ENCODE data around the gene LMF1. TPM values are rescaled to one million over a fixed set of nuclear protein-coding genes. Genes with fewer than 3 reads are reported as not detected.
"Not testable (repeated sequence)": the region's sequence is repeated elsewhere in the genome, so short reads cannot be mapped to it uniquely, and the experiment has no call there.

The LMF1 gene
- polyA plus RNA-seq, 12 donors, result 8.5 to 16.9 (median 11.0) TPM; not detected in 1

DNA sequence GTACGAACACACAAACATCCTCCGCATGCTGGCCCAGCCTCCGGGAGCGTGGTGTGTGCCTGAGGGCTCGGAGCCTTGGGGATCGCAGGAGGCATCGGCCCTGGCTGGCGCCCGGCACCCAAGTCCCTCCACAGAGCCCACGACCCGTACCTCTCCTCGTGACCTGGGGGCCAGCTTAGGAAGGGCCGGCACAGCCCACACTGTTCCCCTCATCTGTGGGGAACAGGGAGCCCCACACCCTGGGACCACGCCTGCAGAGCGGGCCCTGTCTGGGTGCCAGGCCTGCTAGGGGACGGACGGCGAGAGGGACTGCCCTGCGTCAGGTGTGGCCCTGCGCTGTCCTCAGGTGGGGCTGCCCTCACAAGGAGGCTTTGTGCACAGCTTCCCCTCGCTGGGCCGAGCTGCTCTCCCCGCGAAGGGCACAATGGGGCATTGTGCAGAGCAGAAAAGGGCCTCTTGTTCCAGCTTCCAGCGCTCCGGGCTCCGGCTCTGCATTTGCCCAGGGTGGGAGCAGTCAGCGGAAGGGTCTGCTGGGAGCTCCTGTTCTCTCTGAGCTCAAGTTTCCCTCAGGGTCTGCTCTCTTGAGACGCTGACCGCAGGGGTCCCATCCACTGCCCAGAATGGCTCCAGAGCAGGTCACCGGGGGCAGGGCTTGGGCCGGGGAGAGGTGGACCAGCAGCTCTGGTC is 1.7 kb upstream of the LMF1 start:
- no peak for DNase-seq

DNA sequence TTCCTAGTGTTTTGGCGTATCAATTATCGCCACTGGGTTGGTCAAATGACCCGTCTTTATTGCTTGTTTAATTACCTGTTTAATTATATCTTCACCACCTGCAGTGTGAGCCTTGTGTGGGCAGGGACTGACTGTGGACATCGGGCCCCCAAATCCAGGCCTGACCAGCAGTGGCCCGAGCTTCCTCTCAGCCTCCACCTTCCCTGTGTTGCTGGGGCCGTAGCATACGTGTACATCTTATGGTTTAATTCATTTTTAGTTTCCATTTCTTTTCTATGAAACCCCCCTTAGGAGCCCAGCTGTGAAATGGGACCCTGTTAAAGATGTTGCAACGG is 1.2 kb upstream of the LMF1 start:
- DNase-seq, result no peak

DNA sequence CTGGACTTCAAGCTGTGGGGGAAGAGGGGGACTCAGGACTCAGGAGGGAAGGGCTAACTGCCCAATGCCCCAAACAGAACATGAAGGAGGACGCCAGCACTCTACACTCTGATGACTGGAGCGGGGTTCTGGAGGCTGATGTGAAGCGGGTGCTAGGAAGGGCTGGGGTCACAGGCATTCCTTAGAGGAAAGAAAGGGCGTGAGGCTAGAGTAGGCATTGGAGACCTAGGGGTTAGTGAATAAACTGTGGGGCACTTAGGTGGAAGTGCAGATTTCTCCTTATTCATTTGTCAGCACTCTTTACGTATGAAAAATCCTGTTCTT is 760 bp upstream of the LMF1 start:
- no peak for DNase-seq

DNA sequence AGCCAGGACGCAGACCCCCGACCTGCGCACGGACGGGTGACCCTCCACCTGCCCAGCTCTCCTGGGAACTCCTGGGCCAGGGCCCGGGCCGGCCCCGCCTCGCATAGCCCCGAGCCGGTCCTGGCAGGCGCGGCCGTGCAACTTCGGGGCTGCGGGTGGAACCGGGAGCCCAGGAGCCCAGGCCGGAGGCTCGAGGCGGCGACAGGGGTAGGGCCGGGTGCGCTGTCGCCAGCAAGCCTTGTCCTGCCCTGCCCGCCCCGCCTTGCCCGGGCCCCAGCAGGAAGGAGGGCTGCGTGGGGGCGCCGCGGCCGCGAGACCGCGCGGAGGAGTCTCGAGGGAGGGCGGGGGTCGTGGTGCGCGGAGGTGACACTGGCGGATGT is 408 bp downstream of the LMF1 start:
- no peak for DNase-seq

DNA sequence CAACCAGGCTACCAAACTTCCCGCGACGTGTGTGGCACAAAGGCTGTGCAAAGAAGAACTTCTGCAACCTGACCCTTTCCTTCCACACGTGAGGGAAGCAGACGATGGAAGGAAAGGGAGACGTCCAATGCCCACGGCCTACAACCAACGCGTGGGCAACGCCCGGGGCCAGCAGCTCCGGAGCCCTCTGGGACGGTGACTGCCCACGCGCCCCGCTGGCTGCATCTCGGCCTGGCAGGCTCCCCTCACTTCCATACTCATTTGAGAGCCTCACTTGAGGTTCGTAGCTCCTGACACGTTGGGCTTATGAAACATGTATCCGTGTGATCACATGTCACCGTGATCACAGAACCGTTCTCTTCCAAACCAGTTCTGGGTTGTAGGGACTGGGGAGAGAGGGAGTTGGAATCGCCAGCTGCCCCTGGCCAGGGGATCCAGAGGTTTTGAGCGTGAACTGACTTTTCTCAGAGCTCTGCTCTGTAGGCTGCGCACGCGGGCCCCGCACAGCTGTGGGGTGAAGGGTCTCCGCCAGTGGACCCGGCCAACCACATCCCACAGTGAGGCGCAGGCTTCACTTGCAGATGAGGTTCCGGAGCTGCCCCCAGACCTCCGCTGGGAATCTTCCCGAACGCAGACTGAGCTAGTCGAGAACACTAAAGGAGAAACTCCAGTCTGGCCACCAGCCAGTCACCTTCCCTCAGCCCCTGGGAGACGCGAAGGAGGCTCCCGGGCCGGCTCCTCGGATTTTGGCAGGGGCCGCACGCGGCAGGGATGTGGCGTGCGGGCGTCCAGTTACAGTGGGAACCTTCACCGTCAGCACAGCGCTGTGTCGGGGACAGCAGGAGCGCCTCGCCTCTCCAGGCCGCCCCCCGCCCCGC is 1.0 kb downstream of the LMF1 start:
- peak; percentile 52 for DNase-seq

DNA sequence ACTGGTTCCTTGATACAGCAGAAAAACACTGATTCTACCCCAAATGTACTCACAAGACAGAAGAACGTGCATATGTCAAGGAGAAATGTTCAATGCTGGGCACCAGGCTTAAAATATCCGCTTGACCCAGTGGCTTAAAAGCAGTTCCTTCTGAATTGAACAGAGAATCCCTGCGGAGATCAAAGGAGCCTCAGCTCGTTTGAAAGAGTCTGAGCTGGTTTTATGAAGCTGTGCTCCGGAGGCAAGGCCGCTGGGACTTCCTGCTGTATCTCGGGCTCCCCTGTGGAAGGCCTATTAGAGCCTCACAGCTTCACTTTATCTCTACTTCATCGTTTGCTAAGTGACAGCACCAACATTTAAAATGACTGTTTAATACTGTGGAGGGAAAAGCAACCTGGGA is 2.2 kb downstream of the LMF1 start:
- no peak for DNase-seq

DNA sequence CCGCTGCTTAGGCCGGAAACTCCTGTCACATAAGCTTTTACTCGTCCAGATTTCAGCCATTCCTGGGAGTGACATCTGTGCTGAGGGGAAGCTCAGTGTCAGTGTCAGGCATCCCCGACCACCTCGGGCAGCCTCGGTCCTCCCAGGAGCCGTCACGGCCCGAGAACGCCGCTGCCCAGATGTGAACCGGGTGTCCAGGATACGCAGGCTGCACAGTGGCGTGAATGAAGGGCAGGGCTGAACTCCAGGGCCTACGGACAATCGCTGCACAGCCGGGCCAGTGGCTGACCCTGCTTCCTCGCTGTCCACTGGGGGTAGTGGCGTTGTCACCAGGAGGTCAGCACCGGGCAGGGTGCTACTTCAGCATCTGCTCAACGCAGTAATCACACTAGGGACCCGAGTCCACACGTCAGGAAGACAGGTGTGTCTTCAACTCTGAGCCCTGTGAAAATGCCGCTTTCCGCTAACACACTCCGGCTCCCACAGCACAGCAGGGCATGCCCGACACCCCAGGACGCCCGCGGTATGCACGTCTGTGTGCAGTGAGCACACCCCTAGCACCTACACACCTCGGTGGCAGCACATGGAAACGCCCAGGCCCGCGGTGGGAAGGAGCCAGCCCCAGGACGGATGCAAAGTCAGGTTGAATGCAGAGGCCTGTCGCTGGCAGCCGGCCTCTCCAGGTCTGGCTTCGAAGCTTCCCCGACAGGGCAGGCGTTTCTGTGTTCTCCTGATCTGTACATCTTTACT is 3.1 kb downstream of the LMF1 start:
- DNase-seq, result no peak

DNA sequence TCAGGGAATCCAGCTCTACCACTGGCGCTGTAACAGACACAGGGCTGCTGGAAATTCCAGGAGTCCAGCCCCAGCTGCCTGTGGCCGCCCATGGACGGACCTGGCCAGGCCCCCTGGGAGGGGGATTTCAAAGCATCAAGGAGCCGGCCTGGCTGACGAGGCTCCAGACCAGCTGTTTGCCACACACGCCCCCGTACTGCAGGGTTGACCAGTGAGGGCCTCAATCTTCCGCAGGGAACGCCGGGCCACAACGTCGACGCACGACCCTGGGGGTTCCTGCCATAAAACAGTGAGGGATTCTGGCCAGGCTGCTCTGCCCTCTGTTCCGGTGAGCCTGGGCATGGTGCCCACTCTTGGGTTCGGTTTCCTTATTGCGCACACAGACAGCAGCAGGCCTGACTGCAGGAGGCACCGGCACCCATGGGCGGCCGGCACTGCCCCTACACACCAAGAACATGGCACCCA is 3.7 kb downstream of the LMF1 start:
- DNase-seq, result no peak

DNA sequence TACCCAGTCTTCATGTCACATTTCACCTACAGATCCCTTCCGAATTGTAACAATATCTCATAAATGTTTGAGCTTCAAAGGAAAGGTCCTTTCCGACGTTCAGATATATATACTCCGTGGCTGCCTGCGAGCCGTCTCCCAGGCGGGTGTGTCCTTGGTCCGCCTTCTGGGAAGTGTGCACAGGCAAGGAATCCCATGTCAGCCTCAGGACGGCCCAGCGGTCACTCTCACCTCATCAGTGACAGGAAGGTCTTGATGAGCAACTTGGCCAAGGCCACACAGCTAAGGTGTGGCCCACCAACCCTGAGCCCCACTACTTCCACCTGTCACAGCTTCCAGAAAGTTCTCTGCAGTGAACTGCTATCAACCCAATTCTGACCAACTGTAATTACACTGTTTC is 4.3 kb downstream of the LMF1 start:
- no peak for DNase-seq

DNA sequence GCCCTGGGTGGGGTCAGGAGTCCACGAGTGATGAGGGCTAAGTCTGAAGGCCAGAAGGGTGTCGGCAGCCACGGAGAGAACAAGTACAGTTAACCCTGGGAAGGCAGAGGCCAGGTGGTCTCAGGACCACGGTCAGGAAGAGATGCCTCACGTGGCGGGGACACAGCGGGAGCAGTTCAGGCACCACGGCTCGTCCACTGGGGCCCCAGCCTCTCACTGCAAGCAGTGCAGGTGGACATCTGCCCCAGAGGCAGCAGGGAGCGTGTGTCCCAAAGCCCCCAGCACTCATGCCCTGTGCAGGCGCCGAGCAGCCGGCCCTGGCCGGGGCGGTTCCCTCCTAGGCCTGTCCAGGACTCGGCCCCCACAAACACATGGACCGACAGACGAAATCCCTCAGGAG is 4.7 kb downstream of the LMF1 start:
- no peak for DNase-seq

DNA sequence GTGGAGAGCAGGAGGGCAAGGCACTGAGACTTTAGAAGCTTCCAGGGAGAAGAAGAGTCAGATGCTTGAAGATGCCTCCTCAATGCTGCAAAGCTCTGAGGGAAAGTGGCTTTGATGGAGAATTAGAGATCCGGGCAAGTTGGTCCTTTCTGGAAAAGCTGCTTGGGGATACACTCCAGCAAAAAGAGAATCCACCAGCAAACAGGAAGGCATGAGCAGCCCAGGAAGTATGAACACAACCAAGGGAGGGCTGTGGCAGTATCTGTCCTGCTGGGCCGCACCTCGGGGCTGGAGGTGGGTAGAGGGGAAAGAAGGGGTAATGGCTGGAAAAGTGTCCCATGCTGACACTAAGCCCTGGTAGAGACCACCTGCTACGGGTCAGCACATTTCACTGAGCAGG is 5.3 kb downstream of the LMF1 start:
- no peak for DNase-seq

DNA sequence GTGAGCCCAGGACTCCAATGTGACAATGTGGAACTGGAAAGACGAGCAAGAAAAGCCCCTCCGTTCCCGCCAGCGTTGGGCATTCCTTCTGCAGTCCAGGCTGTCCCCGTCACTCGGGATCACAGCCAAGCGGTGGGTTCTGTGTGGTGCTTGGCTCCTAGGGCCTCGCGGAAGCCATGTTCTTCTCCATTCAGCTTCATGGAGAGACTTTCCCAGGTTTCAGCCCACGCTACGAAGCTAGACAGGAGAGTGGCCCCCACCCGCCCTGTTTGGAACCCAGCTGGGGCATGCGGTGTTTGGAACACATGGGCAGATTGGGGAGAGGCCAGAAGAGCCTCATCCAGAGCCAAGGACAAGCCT is 5.8 kb downstream of the LMF1 start:
- no peak for DNase-seq

DNA sequence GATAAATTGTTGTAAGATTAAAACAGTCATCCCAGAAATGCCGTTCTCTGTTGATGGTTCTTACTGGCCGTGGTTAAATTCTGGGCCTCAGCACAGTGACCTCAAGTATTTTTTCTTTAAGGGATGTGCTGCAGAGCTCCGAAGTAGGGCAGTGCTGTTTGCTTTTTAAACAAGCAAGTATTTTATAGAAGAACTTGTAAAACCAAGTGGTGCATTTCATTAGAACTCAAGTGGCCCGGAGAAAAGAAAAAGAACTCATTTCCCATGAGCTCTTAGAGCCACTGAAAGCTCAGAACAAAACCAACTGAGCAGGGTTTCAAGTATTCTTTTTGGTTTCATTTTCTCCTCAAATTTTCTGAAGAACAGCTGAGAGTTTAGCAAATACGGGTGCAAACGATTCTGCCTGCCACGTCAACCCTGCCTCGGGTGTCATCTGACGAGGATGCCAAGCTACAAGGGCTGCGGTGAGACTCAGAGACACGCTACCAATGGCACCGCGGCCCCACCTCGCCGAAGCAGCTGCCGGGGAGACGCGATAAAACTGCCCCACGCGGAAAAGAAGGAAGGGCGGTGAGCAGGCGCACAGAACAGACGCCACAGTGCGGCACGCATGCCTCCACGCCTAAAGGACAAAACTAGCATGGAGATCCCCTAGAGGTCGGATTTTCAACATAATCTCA is 6.3 kb downstream of the LMF1 start:
- no peak for DNase-seq

DNA sequence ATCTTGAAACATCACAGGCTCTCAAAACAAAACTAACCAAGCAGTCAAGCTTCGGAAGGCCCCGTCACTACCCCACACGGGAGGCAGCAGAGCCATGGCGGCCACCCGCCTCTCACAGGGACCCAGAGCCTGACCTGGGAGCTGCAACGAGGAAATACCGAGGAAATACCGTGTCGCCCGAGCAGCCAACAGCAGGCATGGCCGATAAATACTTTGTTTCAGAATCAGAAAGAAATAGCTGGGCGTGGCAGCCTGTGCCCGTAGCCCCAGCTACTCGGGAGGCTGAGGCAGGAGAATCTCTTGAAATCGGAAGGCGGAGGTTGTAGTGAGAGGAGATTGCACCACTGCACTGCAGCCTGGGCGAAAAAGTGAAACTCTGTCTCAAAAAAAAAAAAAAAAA is 6.9 kb downstream of the LMF1 start:
- no peak for DNase-seq

DNA sequence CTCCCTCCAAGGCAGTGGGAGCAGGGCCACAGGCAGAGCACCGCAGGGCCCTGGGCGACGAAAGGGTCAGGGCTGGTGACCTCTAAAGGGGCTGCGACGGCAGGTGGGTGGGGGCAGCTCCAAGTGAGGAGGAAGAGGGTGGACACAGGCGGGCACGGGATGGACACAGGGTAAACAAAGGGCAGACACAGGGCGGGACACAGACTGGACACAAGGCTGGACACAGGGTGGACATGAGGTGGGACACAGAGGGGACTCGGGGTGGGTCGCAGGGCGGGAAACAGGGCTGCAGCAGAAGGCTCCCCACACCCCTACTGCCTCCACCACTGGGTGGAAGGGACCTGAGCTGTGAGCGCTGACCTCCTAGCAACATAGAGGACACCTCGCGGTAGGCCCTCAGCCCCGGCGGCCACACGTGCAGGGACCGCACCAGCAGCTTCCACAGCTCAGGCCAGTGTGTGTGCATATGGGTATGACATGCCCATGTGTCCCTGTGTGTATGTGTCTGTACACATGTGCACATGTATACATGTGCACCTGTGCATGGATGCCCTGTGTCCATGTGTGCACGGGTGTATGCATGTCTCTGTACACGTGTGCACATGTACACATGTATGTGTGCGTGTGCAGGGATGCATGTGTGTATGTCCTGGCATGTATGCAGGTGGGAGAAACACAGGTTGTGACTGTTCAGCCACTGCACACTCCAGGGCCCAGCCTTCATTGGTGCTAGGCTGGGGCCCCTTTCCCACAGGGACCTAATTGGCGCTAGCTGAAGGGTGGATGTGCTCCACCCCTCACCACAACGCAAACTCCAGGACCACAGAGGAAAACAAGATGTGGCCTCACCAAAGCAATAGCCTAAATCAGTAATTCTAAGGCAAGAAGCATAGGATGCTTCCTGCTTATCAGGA is 7.6 kb downstream of the LMF1 start:
- DNase-seq, result no peak

DNA sequence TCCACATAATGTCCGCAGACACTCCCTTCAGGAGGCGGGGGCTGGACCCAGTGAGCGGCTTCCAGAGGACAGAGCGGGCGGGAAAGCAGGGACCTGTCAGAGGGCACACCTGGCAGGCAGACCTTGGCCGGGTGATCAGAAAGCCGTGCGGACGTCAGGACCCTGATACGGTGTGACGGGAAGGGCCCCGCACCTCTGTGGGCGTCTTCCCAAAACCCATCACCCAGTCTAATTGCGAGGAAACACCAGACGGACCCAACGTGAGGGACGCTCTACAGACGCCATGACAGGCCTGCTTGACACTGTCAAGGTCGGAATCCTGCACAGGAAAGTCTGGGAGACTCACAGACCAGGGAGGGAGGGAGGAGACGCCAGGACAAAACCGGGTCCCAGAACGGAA is 8.4 kb downstream of the LMF1 start:
- no peak for DNase-seq

DNA sequence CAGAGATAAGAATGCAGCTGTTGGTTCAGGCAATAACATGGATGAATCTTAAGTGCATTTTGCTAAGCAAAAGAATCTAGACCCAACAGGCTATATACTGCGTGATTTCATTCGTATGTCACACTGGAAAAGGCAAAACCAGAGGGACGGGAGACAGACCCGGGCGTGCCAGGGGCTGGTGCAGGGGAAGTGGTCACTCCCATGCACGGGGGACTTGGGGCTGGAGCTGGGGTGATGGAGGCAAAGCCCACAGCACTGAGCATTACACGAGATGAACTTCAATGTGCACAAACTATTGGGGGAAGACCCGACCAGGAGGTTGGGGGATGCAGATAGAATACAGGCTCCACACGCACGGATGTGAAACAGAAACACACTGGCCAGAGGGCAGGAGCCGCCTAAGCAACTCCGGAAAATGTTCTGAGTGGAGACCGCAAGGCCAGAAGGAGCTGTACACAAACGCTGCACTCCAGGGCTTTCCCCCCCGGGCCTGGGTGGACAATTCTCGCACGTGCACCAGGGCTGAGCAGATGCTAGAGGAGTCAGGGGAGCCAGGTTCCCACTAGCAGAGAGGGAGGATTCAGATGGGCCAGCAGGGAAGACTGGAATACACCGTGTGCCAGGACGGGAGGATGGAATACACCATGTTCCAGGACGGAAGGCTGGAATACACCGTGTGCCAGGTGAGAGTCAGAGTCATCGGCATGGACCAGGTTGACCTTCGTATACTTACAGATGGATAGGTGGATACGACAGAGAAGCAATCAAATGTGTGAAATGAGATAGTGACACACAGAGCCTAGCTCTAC is 11.3 kb downstream of the LMF1 start:
- DNase-seq, result no peak

DNA sequence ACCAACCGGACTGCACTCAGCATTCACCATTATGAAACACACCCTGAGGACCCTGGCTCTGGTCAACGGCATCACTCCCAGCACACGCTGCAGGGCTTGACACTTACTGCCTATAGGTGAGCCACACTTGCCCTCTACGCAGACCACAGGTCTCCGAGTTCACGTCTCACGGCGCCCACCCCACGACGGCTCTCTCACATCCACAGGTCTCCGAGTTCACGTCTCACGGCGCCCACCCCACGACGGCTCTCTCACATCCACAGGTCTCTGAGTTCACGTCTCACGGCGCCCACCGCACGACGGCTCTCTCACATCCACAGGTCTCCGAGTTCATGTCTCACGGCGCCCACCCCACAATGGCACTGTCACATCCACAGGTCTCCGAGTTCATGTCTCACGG is 15.0 kb downstream of the LMF1 start:
- not testable (repeated sequence) for DNase-seq

DNA sequence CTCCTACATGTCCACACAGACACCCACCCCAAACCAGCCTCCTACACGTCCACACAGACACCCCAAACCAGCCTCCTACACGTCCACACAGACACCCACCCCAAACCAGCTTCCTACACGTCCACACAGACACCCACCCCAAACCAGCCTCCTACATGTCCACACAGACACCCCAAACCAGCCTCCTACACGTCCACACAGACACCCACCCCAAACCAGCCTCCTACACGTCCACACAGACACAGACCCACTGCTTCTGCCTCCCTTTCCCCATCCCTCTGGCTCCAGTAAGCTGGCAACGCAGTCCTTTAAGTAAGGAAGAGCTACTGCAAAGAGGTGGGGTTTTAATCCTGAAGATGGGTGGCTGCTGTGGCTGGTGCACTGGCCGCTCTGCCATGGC is 17.0 kb downstream of the LMF1 start:
- not testable (repeated sequence) for DNase-seq

DNA sequence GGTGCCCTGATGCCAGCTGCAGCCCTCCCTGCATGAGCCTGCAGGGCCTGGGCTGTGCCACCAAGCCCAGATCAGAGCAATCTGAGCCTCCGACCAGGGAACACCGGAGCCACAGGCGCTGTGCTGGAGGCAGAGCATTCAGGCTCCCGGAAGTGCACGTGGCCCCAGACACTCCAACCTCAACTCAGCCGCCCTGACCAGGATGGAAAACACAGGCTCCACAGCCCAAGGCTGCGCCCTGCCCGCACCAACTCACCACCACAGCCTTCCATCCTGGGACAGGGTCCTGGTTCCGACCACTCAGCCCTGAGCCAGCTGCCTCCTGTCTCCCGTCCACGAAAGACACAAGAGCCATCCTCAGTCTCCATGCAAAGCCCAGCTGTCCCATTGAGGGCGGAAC is 18.5 kb downstream of the LMF1 start:
- DNase-seq, result no peak

Data from muscle of arm (tissue), 12 donors.